Measurements from ENCODE around the gene LAMA3.

DNA sequence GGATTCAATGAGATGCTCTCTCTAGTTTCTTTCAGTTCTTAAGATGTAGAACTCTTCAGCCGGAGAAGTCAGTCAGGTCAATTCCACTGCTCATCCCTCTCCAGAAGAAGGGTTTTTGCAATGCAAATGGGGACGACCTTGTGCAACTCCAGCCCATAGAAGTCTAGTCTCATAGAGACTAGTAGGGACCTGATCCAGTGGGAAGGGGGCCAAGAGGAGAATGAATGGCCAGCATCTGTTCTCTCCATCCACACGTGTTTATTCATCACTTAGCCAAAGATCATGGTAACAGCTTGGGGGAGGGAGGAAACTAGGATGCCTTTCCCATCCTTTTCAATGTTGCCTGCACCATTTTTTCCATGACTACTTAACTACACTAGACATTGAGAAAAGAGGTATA is 120.2 kb downstream of the LAMA3 start:
- TF ChIP-seq, protein P1, sequence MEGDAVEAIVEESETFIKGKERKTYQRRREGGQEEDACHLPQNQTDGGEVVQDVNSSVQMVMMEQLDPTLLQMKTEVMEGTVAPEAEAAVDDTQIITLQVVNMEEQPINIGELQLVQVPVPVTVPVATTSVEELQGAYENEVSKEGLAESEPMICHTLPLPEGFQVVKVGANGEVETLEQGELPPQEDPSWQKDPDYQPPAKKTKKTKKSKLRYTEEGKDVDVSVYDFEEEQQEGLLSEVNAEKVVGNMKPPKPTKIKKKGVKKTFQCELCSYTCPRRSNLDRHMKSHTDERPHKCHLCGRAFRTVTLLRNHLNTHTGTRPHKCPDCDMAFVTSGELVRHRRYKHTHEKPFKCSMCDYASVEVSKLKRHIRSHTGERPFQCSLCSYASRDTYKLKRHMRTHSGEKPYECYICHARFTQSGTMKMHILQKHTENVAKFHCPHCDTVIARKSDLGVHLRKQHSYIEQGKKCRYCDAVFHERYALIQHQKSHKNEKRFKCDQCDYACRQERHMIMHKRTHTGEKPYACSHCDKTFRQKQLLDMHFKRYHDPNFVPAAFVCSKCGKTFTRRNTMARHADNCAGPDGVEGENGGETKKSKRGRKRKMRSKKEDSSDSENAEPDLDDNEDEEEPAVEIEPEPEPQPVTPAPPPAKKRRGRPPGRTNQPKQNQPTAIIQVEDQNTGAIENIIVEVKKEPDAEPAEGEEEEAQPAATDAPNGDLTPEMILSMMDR (IDR thresholded peaks at IDR 0.05) = no peak
- no peak for TF ChIP-seq POLR2A (IDR thresholded peaks at IDR 0.05)
